ENCODE data around the gene FBXO28.
A peak's percentile ranks its signal among the peaks of the same experiment; 100 is the strongest.
"Not testable (repeated sequence)": the region's sequence is repeated elsewhere in the genome, so short reads cannot be mapped to it uniquely, and the experiment has no call there.

Gene FBXO28

DNA sequence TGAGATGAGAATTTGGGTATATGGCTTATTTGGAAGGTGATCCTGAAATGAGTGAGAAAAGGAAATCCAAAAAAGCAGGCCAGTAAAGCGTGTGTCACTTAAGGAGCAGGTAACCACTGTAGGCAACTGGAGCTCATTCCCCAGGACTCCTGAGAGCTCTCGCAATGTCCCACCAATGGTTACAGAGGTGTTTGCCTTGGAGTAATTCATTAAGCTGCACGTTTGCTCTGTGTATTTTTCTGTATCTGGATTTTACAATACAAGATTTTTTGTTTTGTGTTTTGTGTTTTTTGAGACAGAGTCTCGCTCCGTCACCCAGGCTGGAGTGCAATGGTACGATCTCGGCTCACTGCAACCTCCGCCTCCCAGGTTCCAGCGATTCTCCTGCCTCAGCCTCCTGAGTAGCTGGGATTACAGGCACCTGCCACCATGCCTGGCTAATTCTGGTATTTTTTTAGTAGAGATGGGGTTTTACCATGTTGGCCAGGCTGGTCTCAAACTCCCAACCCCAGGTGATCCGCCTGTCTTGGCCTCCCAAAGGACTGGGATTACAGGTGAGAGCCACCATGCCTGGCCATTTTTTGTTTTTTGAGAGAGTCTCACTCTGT lies 92.1 kb downstream of the FBXO28 start:
- H3K27me3 ChIP-seq (replicated peaks; ENCODE audit: control insufficient read depth, insufficient read depth, low read length); DNase-seq (ENCODE audit: low read depth); H3K4me3 ChIP-seq (ENCODE audit: low read length); H3K9me3 ChIP-seq (ENCODE audit: control insufficient read depth, low read length); H3K36me3 ChIP-seq (ENCODE audit: control insufficient read depth, insufficient read depth, low read length, severe bottlenecking): not testable (repeated sequence)
- H3K4me1 ChIP-seq (ENCODE audit: control insufficient read depth, insufficient read depth, low read length) = peaks cover 23% of the 10 kb centered on the region
- peak overlapping the region; percentile 54 for H3K9ac ChIP-seq (ENCODE audit: low read length)

DNA sequence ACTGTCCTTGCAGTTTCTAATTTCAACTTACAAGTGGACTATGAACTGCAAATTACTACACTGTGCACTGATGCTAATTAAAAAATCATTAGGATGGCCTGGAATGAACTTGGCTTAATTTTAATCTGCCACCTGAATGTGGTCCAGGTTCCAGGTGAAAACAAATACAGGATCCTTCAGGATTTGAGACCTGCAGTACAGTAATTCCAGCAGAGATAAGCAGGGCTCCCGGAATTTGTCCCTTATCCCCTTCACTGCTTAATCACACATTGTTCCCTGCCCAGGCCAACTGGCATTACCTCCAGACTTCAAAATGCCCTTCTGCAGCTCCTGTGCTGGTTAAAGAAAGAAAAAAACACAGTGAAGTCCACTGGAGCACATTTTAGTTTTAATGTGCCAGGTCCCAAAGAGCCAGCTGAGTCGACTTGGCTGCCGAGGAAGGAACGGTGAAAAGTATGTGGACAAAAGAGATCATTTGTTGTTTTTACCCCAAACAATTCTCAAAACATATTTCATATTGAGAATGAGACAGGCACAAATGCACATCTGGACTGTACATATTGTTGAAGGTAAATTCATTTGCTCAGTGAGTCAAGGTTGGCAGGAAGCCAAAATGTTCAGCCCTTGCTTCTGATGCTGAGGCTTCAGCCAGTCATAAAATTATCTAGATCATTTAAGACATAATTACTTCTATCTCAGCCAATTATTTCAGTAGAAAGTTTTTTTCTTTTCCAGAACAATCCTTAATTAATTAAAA lies 97.5 kb downstream of the FBXO28 start:
- Histone ChIP-seq H3K27me3 (replicated peaks; ENCODE audit: control insufficient read depth, insufficient read depth, low read length) (no peaks in the 10 kb centered on the region), H3K4me3 (ENCODE audit: low read length) (no peak overlapping the region), H3K36me3 (ENCODE audit: control insufficient read depth, insufficient read depth, low read length, severe bottlenecking) (no peaks in the 10 kb centered on the region), H3K9me3 (ENCODE audit: control insufficient read depth, low read length) (no peaks in the 10 kb centered on the region), H3K9ac (ENCODE audit: low read length) (no peak overlapping the region), H3K4me1 (ENCODE audit: control insufficient read depth, insufficient read depth, low read length) (peaks cover 17% of the 10 kb centered on the region)
- peak; percentile 67 for DNase-seq (ENCODE audit: low read depth)

All from adipocyte (in vitro differentiated cells).